Measurements from ENCODE around the gene ETV4. TPM values are rescaled to one million over a fixed set of nuclear protein-coding genes. Genes with fewer than 3 reads are reported as not detected.

Gene ETV4
- total RNA-seq (2014; rRNA removed; shearing (Covaris generic)) = 186 and 191 TPM in 2 replicates

- DNase-seq = peak; percentile 99
These were observed at the start of gene ETV4 for GRCh38 chr17:43546319-43547188. Gene ETV4 (minus strand): TSS chr17:43546340. CDS start chr17:43545617, 723 bp downstream.

GRCh38 chr17:43595466-43595865 is 49.3 kb upstream of the ETV4 start:
- H3K36me3 ChIP-seq (replicated peaks; ENCODE audit: control insufficient read depth, insufficient read depth, low read length) = no peaks in the 10 kb centered on the region
- no peak overlapping the region for H3K4me3 ChIP-seq (ENCODE audit: insufficient read depth, low read depth, low read length)
- no peak for DNase-seq
- no peaks in the 10 kb centered on the region for H3K27me3 ChIP-seq (ENCODE audit: control insufficient read depth, insufficient read depth, low read length)

More at GRCh38 chr17:43546319-43547188, at the start of gene ETV4:
- H3K27me3 ChIP-seq (ENCODE audit: control insufficient read depth, insufficient read depth, low read length) = peaks cover 2% of the 10 kb centered on the region; the same call in 1 of the 2 replicates
- no peaks in the 10 kb centered on the region for H3K36me3 ChIP-seq (replicated peaks; ENCODE audit: control insufficient read depth, insufficient read depth, low read length)
- H3K4me3 ChIP-seq (ENCODE audit: insufficient read depth, low read depth, low read length) = peak within 1 kb of the TSS; percentile 51

GRCh38 chr17:43591779-43592562 is 45.8 kb upstream of the ETV4 start:
- DNase-seq = no peak
- Histone ChIP-seq H3K27me3 (ENCODE audit: control insufficient read depth, insufficient read depth, low read length) (no peaks in the 10 kb centered on the region), H3K4me3 (ENCODE audit: insufficient read depth, low read depth, low read length) (no peak overlapping the region), H3K36me3 (replicated peaks; ENCODE audit: control insufficient read depth, insufficient read depth, low read length) (no peaks in the 10 kb centered on the region)

- no peak for DNase-seq
- no peak overlapping the region for H3K4me3 ChIP-seq (ENCODE audit: insufficient read depth, low read depth, low read length)
These were observed 44.9 kb upstream of the ETV4 start for GRCh38 chr17:43591001-43591400.

GRCh38 chr17:43588664-43589435 is 42.7 kb upstream of the ETV4 start:
- DNase-seq = no peak
- Histone ChIP-seq H3K27me3 (ENCODE audit: control insufficient read depth, insufficient read depth, low read length) (no peaks in the 10 kb centered on the region), H3K4me3 (ENCODE audit: insufficient read depth, low read depth, low read length) (no peak overlapping the region), H3K36me3 (replicated peaks; ENCODE audit: control insufficient read depth, insufficient read depth, low read length) (no peaks in the 10 kb centered on the region)

More at GRCh38 chr17:43591001-43591400, 44.9 kb upstream of the ETV4 start:
- H3K36me3 ChIP-seq (replicated peaks; ENCODE audit: control insufficient read depth, insufficient read depth, low read length) = no peaks in the 10 kb centered on the region
- no peaks in the 10 kb centered on the region for H3K27me3 ChIP-seq (ENCODE audit: control insufficient read depth, insufficient read depth, low read length)

- H3K36me3 ChIP-seq (replicated peaks; ENCODE audit: control insufficient read depth, insufficient read depth, low read length) = no peaks in the 10 kb centered on the region
- H3K4me3 ChIP-seq (ENCODE audit: insufficient read depth, low read depth, low read length) = no peak overlapping the region
- no peak for DNase-seq
- no peaks in the 10 kb centered on the region for H3K27me3 ChIP-seq (ENCODE audit: control insufficient read depth, insufficient read depth, low read length)
These were observed 42.0 kb upstream of the ETV4 start for GRCh38 chr17:43588121-43588520.

- no peaks in the 10 kb centered on the region for H3K36me3 ChIP-seq (replicated peaks; ENCODE audit: control insufficient read depth, insufficient read depth, low read length)
- no peak overlapping the region for H3K4me3 ChIP-seq (ENCODE audit: insufficient read depth, low read depth, low read length)
- no peak for DNase-seq
- no peaks in the 10 kb centered on the region; the same call in 1 of the 2 replicates for H3K27me3 ChIP-seq (ENCODE audit: control insufficient read depth, insufficient read depth, low read length)
These were observed 41.5 kb upstream of the ETV4 start for GRCh38 chr17:43587647-43588046.

- no peaks in the 10 kb centered on the region for H3K36me3 ChIP-seq (replicated peaks; ENCODE audit: control insufficient read depth, insufficient read depth, low read length)
- H3K4me3 ChIP-seq (ENCODE audit: insufficient read depth, low read depth, low read length) = no peak overlapping the region
- H3K27me3 ChIP-seq (ENCODE audit: control insufficient read depth, insufficient read depth, low read length) = no peaks in the 10 kb centered on the region; the same call in 1 of the 2 replicates
- no peak for DNase-seq
These were observed 38.5 kb upstream of the ETV4 start for GRCh38 chr17:43584666-43585102.

GRCh38 chr17:43583332-43583731 is 37.2 kb upstream of the ETV4 start:
- DNase-seq = no peak
- H3K4me3 ChIP-seq (ENCODE audit: insufficient read depth, low read depth, low read length) = no peak overlapping the region
- H3K27me3 ChIP-seq (ENCODE audit: control insufficient read depth, insufficient read depth, low read length) = no peaks in the 10 kb centered on the region; the same call in 1 of the 2 replicates
- H3K36me3 ChIP-seq (replicated peaks; ENCODE audit: control insufficient read depth, insufficient read depth, low read length) = no peaks in the 10 kb centered on the region

GRCh38 chr17:43581613-43582012 is 35.5 kb upstream of the ETV4 start:
- DNase-seq = no peak
- Histone ChIP-seq H3K27me3 (ENCODE audit: control insufficient read depth, insufficient read depth, low read length) (no peaks in the 10 kb centered on the region; the same call in 1 of the 2 replicates), H3K4me3 (ENCODE audit: insufficient read depth, low read depth, low read length) (no peak overlapping the region), H3K36me3 (replicated peaks; ENCODE audit: control insufficient read depth, insufficient read depth, low read length) (no peaks in the 10 kb centered on the region)

- no peak for DNase-seq
- no peaks in the 10 kb centered on the region; the same call in 1 of the 2 replicates for H3K27me3 ChIP-seq (ENCODE audit: control insufficient read depth, insufficient read depth, low read length)
These were observed 35.0 kb upstream of the ETV4 start for GRCh38 chr17:43581130-43581529.

GRCh38 chr17:43579566-43580140 is 33.5 kb upstream of the ETV4 start:
- Histone ChIP-seq H3K27me3 (ENCODE audit: control insufficient read depth, insufficient read depth, low read length) (no peaks in the 10 kb centered on the region; the same call in 1 of the 2 replicates), H3K4me3 (ENCODE audit: insufficient read depth, low read depth, low read length) (no peak overlapping the region), H3K36me3 (replicated peaks; ENCODE audit: control insufficient read depth, insufficient read depth, low read length) (no peaks in the 10 kb centered on the region)
- DNase-seq = no peak

More at GRCh38 chr17:43581130-43581529, 35.0 kb upstream of the ETV4 start:
- Histone ChIP-seq H3K4me3 (ENCODE audit: insufficient read depth, low read depth, low read length) (no peak overlapping the region), H3K36me3 (replicated peaks; ENCODE audit: control insufficient read depth, insufficient read depth, low read length) (no peaks in the 10 kb centered on the region)

- H3K27me3 ChIP-seq (ENCODE audit: control insufficient read depth, insufficient read depth, low read length) = no peaks in the 10 kb centered on the region; the same call in 1 of the 2 replicates
- DNase-seq = peak; percentile 70
- H3K36me3 ChIP-seq (replicated peaks; ENCODE audit: control insufficient read depth, insufficient read depth, low read length) = no peaks in the 10 kb centered on the region
- H3K4me3 ChIP-seq (ENCODE audit: insufficient read depth, low read depth, low read length) = no peak overlapping the region
These were observed 32.8 kb upstream of the ETV4 start for GRCh38 chr17:43578699-43579565.

Measured in H7 (cell line).